CD8-positive, alpha-beta memory T cell (primary cell): ENCODE data around the gene FAM222A. TPM values are rescaled to one million over a fixed set of nuclear protein-coding genes. Genes with fewer than 3 reads are reported as not detected.

Experiments used
- CTCF ChIA-PET: fragments of 350-600 bp; sonication (Branson Sonifier 250); formaldehyde crosslinking; loops from one replicate; lab custom pipeline; 2021; ENCODE audit warnings: antibody characterized with exemption; lab: Charles Lee
- POLR2A ChIA-PET: fragments of 350-600 bp; sonication (Branson Sonifier 250); formaldehyde crosslinking; loops from one replicate; lab custom pipeline; 2021; ENCODE audit warnings: antibody characterized with exemption; lab: Charles Lee
- DNase-seq, 5 donors: peaks; one replicate each; pipeline versions ENCODE4 v3.0.0 to v3.0.0-alpha.2; 2020 to 2022; ENCODE audit warnings: mixed read lengths in 1 of 5
- H3K27ac ChIP-seq: one replicate; pipeline ENCODE4 v1.7.0; 2013; ENCODE audit warnings: low read depth, mild to moderate bottlenecking, low read length, moderate library complexity
- H3K27me3 ChIP-seq: 2 replicates; pipeline ENCODE4 v1.7.0; 2013; ENCODE audit warnings: low read length, mild to moderate bottlenecking; ENCODE audit not compliant: insufficient read depth, poor library complexity, severe bottlenecking
- H3K36me3 ChIP-seq: 2 replicates; pipeline ENCODE4 v1.7.0; 2013; ENCODE audit warnings: mild to moderate bottlenecking, low read length, moderate library complexity; ENCODE audit not compliant: insufficient read depth
- H3K4me1 ChIP-seq: 2 replicates; pipeline ENCODE4 v1.7.0; 2013; ENCODE audit warnings: mild to moderate bottlenecking, low read length, moderate library complexity; ENCODE audit not compliant: insufficient read depth
- H3K4me3 ChIP-seq: 2 replicates; pipeline ENCODE4 v1.7.0; 2013; ENCODE audit warnings: mild to moderate bottlenecking, low read length
- H3K9me3 ChIP-seq: 2 replicates; pipeline ENCODE4 v1.7.0; 2013; ENCODE audit warnings: mild to moderate bottlenecking, low read length
- H3K27ac Mint-ChIP-seq, 8 donors: one replicate each; pipeline ENCODE4 v1.8.0; 2020 to 2021; ENCODE audit warnings: mixed read lengths in 8 of 8, mild to moderate bottlenecking in 6 of 8, inconsistent platforms in 3 of 8, moderate library complexity in 3 of 8
- H3K27me3 Mint-ChIP-seq, 2 donors: one replicate each; pipeline ENCODE4 v1.8.0; 2020 to 2021; ENCODE audit warnings: mixed read lengths in 2 of 2, mild to moderate bottlenecking in 1 of 2, moderate library complexity in 1 of 2
- H3K36me3 Mint-ChIP-seq, 3 donors: one replicate each; pipeline ENCODE4 v1.8.0; 2020 to 2021; ENCODE audit warnings: mixed read lengths in 3 of 3, inconsistent platforms in 1 of 3, mild to moderate bottlenecking in 1 of 3
- H3K4me1 Mint-ChIP-seq, 3 donors: one replicate each; pipeline ENCODE4 v1.8.0; 2020 to 2021; ENCODE audit warnings: mixed read lengths in 3 of 3, inconsistent platforms in 1 of 3, mild to moderate bottlenecking in 1 of 3
- H3K4me3 Mint-ChIP-seq, 7 donors: one replicate each; pipeline ENCODE4 v1.8.0; 2020 to 2021; ENCODE audit warnings: mixed read lengths in 7 of 7, mild to moderate bottlenecking in 6 of 7, moderate library complexity in 4 of 7, inconsistent platforms in 2 of 7
- H3K9me3 Mint-ChIP-seq, 5 donors: one replicate each; pipeline ENCODE4 v1.8.0; 2020 to 2022; ENCODE audit warnings: mixed read lengths in 5 of 5, mild to moderate bottlenecking in 3 of 5, moderate library complexity in 2 of 5, inconsistent platforms in 1 of 5
- polyA plus RNA-seq: library from polyadenylated mRNA; unstranded; fragments of 300-500 nt; fragmentation: Illumina TruSeq; gene quantifications from one replicate; pipeline ENCODE4 v1.2.3, GENCODE V29; 2021
- total RNA-seq, 2 experiments: library from RNA; stranded (reverse); gene quantifications; one replicate each; pipeline ENCODE4 v1.2.3, GENCODE V29; 2021

FAM222A gene
- total and polyA plus RNA-seq, 3 experiments from 2014 or later, result 0.32 to 3.0 (median 2.0) TPM

- Histone ChIP-seq H3K36me3 (no peaks in the 10 kb centered on the region), H3K9me3 (no peaks in the 10 kb centered on the region), H3K27ac (no peak overlapping the region), H3K4me1 (no peaks in the 10 kb centered on the region), H3K4me3 (no peak overlapping the region), H3K27me3 (no peaks in the 10 kb centered on the region)
- Mint-ChIP-seq H3K36me3 (no peaks in the 10 kb centered on the region), H3K4me3 (no peak overlapping the region), H3K27me3 (no peaks in the 10 kb centered on the region), H3K9me3 (no peaks in the 10 kb centered on the region), H3K27ac (peak overlapping the region in 1 of 8 donors; percentile 73), H3K4me1 (peaks cover 0 to 3% (median 2%) of the 10 kb centered on the region in 3 donors)
- peak; percentile 53 to 82 (median 61) for DNase-seq
- CTCF ChIA-PET, result interaction anchor here (0.7 to 4.2 kb wide), 21 partner anchors 9 to 212 kb away, joined by 3 to 38 read pairs (median 4); partner anchors contain the start of genes GLTP and TRPV4
- POLR2A ChIA-PET, result no interaction called here
These were observed 91.5 kb downstream of the FAM222A start for GRCh38 chr12:109804820-109805761.

- H3K9me3 ChIP-seq, result no peaks in the 10 kb centered on the region
- H3K36me3 Mint-ChIP-seq, result no peaks in the 10 kb centered on the region
- ChIA-PET CTCF (interaction anchor here (1.1 kb wide), 1 partner anchor 37 kb away, joined by 3 read pairs; no protein-coding TSS in a partner anchor), POLR2A (no interaction called here)
- no peaks in the 10 kb centered on the region for H3K27me3 ChIP-seq
- no peaks in the 10 kb centered on the region for H3K36me3 ChIP-seq
- H3K9me3 Mint-ChIP-seq, result no peaks in the 10 kb centered on the region
- no peak overlapping the region for H3K4me3 Mint-ChIP-seq
- peaks cover 0 to 3% (median 2%) of the 10 kb centered on the region in 3 donors for H3K4me1 Mint-ChIP-seq
- no peaks in the 10 kb centered on the region for H3K4me1 ChIP-seq
- DNase-seq, result no peak
- H3K4me3 ChIP-seq, result no peak overlapping the region
- no peak overlapping the region for H3K27ac ChIP-seq
- no peak overlapping the region for H3K27ac Mint-ChIP-seq
- no peaks in the 10 kb centered on the region for H3K27me3 Mint-ChIP-seq
These were observed 94.5 kb downstream of the FAM222A start for GRCh38 chr12:109807954-109808643.

GRCh38 chr12:109808876-109809646, 95.4 kb downstream of the FAM222A start:
- POLR2A ChIA-PET, result no interaction called here
- Histone ChIP-seq H3K4me3 (no peak overlapping the region), H3K36me3 (no peaks in the 10 kb centered on the region), H3K9me3 (no peaks in the 10 kb centered on the region), H3K27me3 (no peaks in the 10 kb centered on the region), H3K4me1 (no peaks in the 10 kb centered on the region), H3K27ac (no peak overlapping the region)
- Mint-ChIP-seq H3K9me3 (no peaks in the 10 kb centered on the region), H3K27me3 (no peaks in the 10 kb centered on the region), H3K4me1 (peaks cover 0 to 3% (median 2%) of the 10 kb centered on the region in 3 donors), H3K27ac (no peak overlapping the region), H3K36me3 (no peaks in the 10 kb centered on the region), H3K4me3 (no peak overlapping the region)
- CTCF ChIA-PET, result no interaction called here
- no peak for DNase-seq

- ChIA-PET POLR2A (no interaction called here), CTCF (no interaction called here)
- no peaks in the 10 kb centered on the region for H3K27me3 Mint-ChIP-seq
- H3K27me3 ChIP-seq, result no peaks in the 10 kb centered on the region
- H3K36me3 ChIP-seq, result no peaks in the 10 kb centered on the region
- no peaks in the 10 kb centered on the region for H3K36me3 Mint-ChIP-seq
- no peak for DNase-seq
- H3K27ac Mint-ChIP-seq, result no peak overlapping the region
- H3K4me3 ChIP-seq, result no peak overlapping the region
- no peaks in the 10 kb centered on the region for H3K4me1 Mint-ChIP-seq
- H3K4me3 Mint-ChIP-seq, result no peak overlapping the region
- H3K4me1 ChIP-seq, result no peaks in the 10 kb centered on the region
- H3K9me3 ChIP-seq, result no peaks in the 10 kb centered on the region
- no peaks in the 10 kb centered on the region for H3K9me3 Mint-ChIP-seq
- no peak overlapping the region for H3K27ac ChIP-seq
These were observed 97.5 kb downstream of the FAM222A start for GRCh38 chr12:109810954-109811623.

- CTCF ChIA-PET, result no interaction called here
- DNase-seq, result no peak
These were observed 98.0 kb downstream of the FAM222A start for GRCh38 chr12:109811624-109811995.

GRCh38 chr12:109813810-109814416, 100.3 kb downstream of the FAM222A start:
- Histone ChIP-seq H3K4me1 (no peaks in the 10 kb centered on the region), H3K27ac (no peak overlapping the region), H3K4me3 (no peak overlapping the region), H3K9me3 (no peaks in the 10 kb centered on the region), H3K27me3 (no peaks in the 10 kb centered on the region), H3K36me3 (no peaks in the 10 kb centered on the region)
- ChIA-PET POLR2A (no interaction called here), CTCF (no interaction called here)
- Mint-ChIP-seq H3K9me3 (no peaks in the 10 kb centered on the region), H3K27me3 (peaks cover 0 to 5% of the 10 kb centered on the region in 2 donors), H3K4me3 (no peak overlapping the region), H3K4me1 (no peaks in the 10 kb centered on the region), H3K27ac (no peak overlapping the region), H3K36me3 (no peaks in the 10 kb centered on the region)
- no peak for DNase-seq

More at GRCh38 chr12:109811624-109811995, 98.0 kb downstream of the FAM222A start:
- Histone ChIP-seq H3K27me3 (no peaks in the 10 kb centered on the region), H3K27ac (no peak overlapping the region), H3K4me1 (no peaks in the 10 kb centered on the region), H3K36me3 (no peaks in the 10 kb centered on the region), H3K9me3 (no peaks in the 10 kb centered on the region), H3K4me3 (no peak overlapping the region)
- H3K36me3 Mint-ChIP-seq, result no peaks in the 10 kb centered on the region
- no peak overlapping the region for H3K27ac Mint-ChIP-seq
- POLR2A ChIA-PET, result no interaction called here
- H3K4me3 Mint-ChIP-seq, result no peak overlapping the region
- no peaks in the 10 kb centered on the region for H3K9me3 Mint-ChIP-seq
- H3K4me1 Mint-ChIP-seq, result no peaks in the 10 kb centered on the region
- no peaks in the 10 kb centered on the region for H3K27me3 Mint-ChIP-seq

- Histone ChIP-seq H3K27ac (no peak overlapping the region), H3K4me1 (no peaks in the 10 kb centered on the region), H3K36me3 (no peaks in the 10 kb centered on the region), H3K27me3 (no peaks in the 10 kb centered on the region), H3K4me3 (no peak overlapping the region), H3K9me3 (no peaks in the 10 kb centered on the region)
- H3K4me1 Mint-ChIP-seq, result no peaks in the 10 kb centered on the region
- H3K36me3 Mint-ChIP-seq, result no peaks in the 10 kb centered on the region
- no peak overlapping the region for H3K4me3 Mint-ChIP-seq
- DNase-seq, result no peak
- peaks cover 1 to 9% of the 10 kb centered on the region in 2 donors for H3K27me3 Mint-ChIP-seq
- no peak overlapping the region for H3K27ac Mint-ChIP-seq
- CTCF ChIA-PET, result interaction anchor here (0.8 kb wide), 1 partner anchor 9 kb away, joined by 3 read pairs; no protein-coding TSS in a partner anchor
- POLR2A ChIA-PET, result no interaction called here
- no peaks in the 10 kb centered on the region for H3K9me3 Mint-ChIP-seq
These were observed 101.0 kb downstream of the FAM222A start for GRCh38 chr12:109814600-109815150.
